HG03439 (cell line): ENCODE measurements around the gene PPP2R5E.

Experiments used
- ATAC-seq: cut with Tn5 transposase; IDR thresholded peaks from one replicate; pipeline ENCODE4 v1.9.1; 2021; ENCODE audit warnings: mild to moderate bottlenecking, moderate library complexity; ENCODE audit not compliant: unreplicated experiment

The PPP2R5E gene

GRCh38 chr14:63435838-63436237 lies 107.3 kb downstream of the PPP2R5E start:
- no peak for ATAC-seq

GRCh38 chr14:63435204-63435603 lies 108.0 kb downstream of the PPP2R5E start:
- no peak for ATAC-seq

- ATAC-seq: no peak
These were observed 110.2 kb downstream of the PPP2R5E start for GRCh38 chr14:63432888-63433552.

- ATAC-seq: no peak
These were observed 110.9 kb downstream of the PPP2R5E start for GRCh38 chr14:63432228-63432627.

GRCh38 chr14:63431466-63431865 lies 111.7 kb downstream of the PPP2R5E start:
- ATAC-seq: no peak

GRCh38 chr14:63428486-63428885 lies 114.7 kb downstream of the PPP2R5E start:
- no peak for ATAC-seq

- ATAC-seq: no peak
These were observed 116.3 kb downstream of the PPP2R5E start for GRCh38 chr14:63426838-63427352.

- ATAC-seq: no peak
These were observed 119.3 kb downstream of the PPP2R5E start for GRCh38 chr14:63423889-63424288.

- ATAC-seq: no peak
These were observed 119.8 kb downstream of the PPP2R5E start for GRCh38 chr14:63423381-63423780.

GRCh38 chr14:63421919-63422318 lies 121.3 kb downstream of the PPP2R5E start:
- no peak for ATAC-seq

GRCh38 chr14:63421226-63421625 lies 122.0 kb downstream of the PPP2R5E start:
- no peak for ATAC-seq

- no peak for ATAC-seq
These were observed 125.2 kb downstream of the PPP2R5E start for GRCh38 chr14:63418020-63418419.

GRCh38 chr14:63413009-63413408 lies 130.2 kb downstream of the PPP2R5E start:
- ATAC-seq: no peak

- no peak for ATAC-seq
These were observed 136.8 kb downstream of the PPP2R5E start for GRCh38 chr14:63406333-63406732.

GRCh38 chr14:63405715-63406114 lies 137.5 kb downstream of the PPP2R5E start:
- no peak for ATAC-seq

GRCh38 chr14:63404906-63405305 lies 138.3 kb downstream of the PPP2R5E start:
- no peak for ATAC-seq

GRCh38 chr14:63401646-63402045 lies 141.5 kb downstream of the PPP2R5E start:
- ATAC-seq: no peak

GRCh38 chr14:63398952-63399351 lies 144.2 kb downstream of the PPP2R5E start:
- ATAC-seq: no peak

- no peak for ATAC-seq
These were observed 148.3 kb downstream of the PPP2R5E start for GRCh38 chr14:63394841-63395240.

- ATAC-seq: no peak
These were observed 148.7 kb downstream of the PPP2R5E start for GRCh38 chr14:63394432-63394831.

GRCh38 chr14:63393012-63393411 lies 150.2 kb downstream of the PPP2R5E start:
- no peak for ATAC-seq

GRCh38 chr14:63392236-63392635 lies 150.9 kb downstream of the PPP2R5E start:
- ATAC-seq: no peak
